Left kidney (tissue), 2 donors: ENCODE results near the gene SPRY4. TPM values are rescaled to one million over a fixed set of nuclear protein-coding genes. Genes with fewer than 3 reads are reported as not detected.
A peak's percentile ranks its signal among the peaks of the same experiment; 100 is the strongest.
"Not testable (repeated sequence)": the region's sequence is repeated elsewhere in the genome, so short reads cannot be mapped to it uniquely, and the experiment has no call there.

Experiments used
- DNase-seq: peaks from one replicate; pipeline ENCODE4 v3.0.0-alpha.2; 2013
- polyA plus RNA-seq: library from polyadenylated mRNA; unstranded; fragments of 120-200 nt; gene quantifications from one replicate; pipeline ENCODE4 v1.2.1, GENCODE V29; 2013; ENCODE audit not compliant: insufficient read length

SPRY4 gene
- polyA plus RNA-seq, 1 donor, result 30.1 TPM

GRCh38 chr5:142342128-142342981, 17.5 kb upstream of the SPRY4 start:
- DNase-seq, result no peak

- no peak for DNase-seq
These were observed 15.0 kb upstream of the SPRY4 start for GRCh38 chr5:142339781-142340180.

GRCh38 chr5:142334538-142334937, 9.7 kb upstream of the SPRY4 start:
- no peak for DNase-seq

GRCh38 chr5:142333749-142334148, 8.9 kb upstream of the SPRY4 start:
- not testable (repeated sequence) for DNase-seq

- DNase-seq, result no peak
These were observed 5.6 kb upstream of the SPRY4 start for GRCh38 chr5:142330444-142330843.

- DNase-seq, result no peak
These were observed 5.2 kb upstream of the SPRY4 start for GRCh38 chr5:142330026-142330425.

- peak; percentile 73 for DNase-seq
These were observed 2.5 kb upstream of the SPRY4 start for GRCh38 chr5:142327111-142327842.

GRCh38 chr5:142326480-142326938, 1.7 kb upstream of the SPRY4 start:
- no peak for DNase-seq

GRCh38 chr5:142325725-142326479, 1.1 kb upstream of the SPRY4 start:
- DNase-seq, result peak; percentile 65

GRCh38 chr5:142324136-142324870, 518 bp downstream of the SPRY4 start:
- peak; percentile 36 for DNase-seq

- no peak for DNase-seq
These were observed 1.2 kb downstream of the SPRY4 start for GRCh38 chr5:142323480-142324135.

- DNase-seq, result no peak
These were observed 1.9 kb downstream of the SPRY4 start for GRCh38 chr5:142322747-142323479.

- no peak for DNase-seq
These were observed 2.4 kb downstream of the SPRY4 start for GRCh38 chr5:142322403-142322746.

- no peak for DNase-seq
These were observed 3.8 kb downstream of the SPRY4 start for GRCh38 chr5:142320851-142321560.

GRCh38 chr5:142320430-142320738, 4.4 kb downstream of the SPRY4 start:
- no peak for DNase-seq

GRCh38 chr5:142319560-142320429, 5.0 kb downstream of the SPRY4 start:
- no peak for DNase-seq

GRCh38 chr5:142319105-142319504, 5.7 kb downstream of the SPRY4 start:
- no peak for DNase-seq

- no peak for DNase-seq
These were observed 7.1 kb downstream of the SPRY4 start for GRCh38 chr5:142317753-142318152.

GRCh38 chr5:142317173-142317572, 7.6 kb downstream of the SPRY4 start:
- DNase-seq, result no peak
